Gastroesophageal sphincter (tissue), 3 donors: Measurements from ENCODE around the gene AKAP17A.

Experiments
- EP300 ChIP-seq: sonication (generic); formaldehyde crosslinking; IDR thresholded peaks from one replicate; pipeline ENCODE4 v1.6.1; 2017; ENCODE audit warnings: antibody characterized with exemption, mild to moderate bottlenecking
- POLR2A ChIP-seq, 2 donors: fragments of 450-650 bp; IDR thresholded peaks; one replicate each; pipeline ENCODE4 v1.6.1; 2017; ENCODE audit warnings: antibody characterized with exemption in 2 of 2, mild to moderate bottlenecking in 2 of 2, moderate library complexity in 1 of 2
- POLR2AphosphoS5 ChIP-seq: sonication (generic); formaldehyde crosslinking; IDR thresholded peaks from one replicate; pipeline ENCODE4 v1.6.1; 2017; ENCODE audit warnings: antibody characterized with exemption
- TF ChIP-seq, protein P1 (sequence below), 4 experiments: fragments of 200-600 bp in 2 of 4; fragments of 450-650 bp in 2 of 4; sonication (generic) in 1 of 4; IDR thresholded peaks; one replicate each; pipeline ENCODE4 v1.5.1; 2017 to 2019; ENCODE audit warnings: antibody characterized with exemption in 4 of 4, mild to moderate bottlenecking in 2 of 4, moderate library complexity in 2 of 4

DNA sequence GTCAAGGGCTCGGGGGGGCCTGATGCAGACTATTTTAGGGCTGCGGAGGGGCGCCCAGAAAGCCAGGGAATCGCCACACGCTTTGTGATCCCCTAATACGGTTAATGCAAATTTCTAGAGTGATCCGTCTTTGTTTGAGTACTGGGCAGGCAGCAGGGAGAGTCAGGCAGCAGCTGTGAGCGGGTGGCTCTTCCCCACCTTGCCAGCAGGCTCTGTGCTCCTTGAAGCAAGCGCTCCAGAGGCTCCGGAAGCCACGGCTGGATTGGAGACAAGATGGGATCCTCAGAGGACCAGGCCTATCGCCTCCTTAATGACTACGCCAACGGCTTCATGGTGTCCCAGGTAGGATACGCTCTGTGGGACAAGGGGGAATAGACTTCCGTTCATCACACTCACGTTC is 23.5 kb downstream of the AKAP17A start, which contains the start of gene ASMT:
- TF ChIP-seq, protein P1, sequence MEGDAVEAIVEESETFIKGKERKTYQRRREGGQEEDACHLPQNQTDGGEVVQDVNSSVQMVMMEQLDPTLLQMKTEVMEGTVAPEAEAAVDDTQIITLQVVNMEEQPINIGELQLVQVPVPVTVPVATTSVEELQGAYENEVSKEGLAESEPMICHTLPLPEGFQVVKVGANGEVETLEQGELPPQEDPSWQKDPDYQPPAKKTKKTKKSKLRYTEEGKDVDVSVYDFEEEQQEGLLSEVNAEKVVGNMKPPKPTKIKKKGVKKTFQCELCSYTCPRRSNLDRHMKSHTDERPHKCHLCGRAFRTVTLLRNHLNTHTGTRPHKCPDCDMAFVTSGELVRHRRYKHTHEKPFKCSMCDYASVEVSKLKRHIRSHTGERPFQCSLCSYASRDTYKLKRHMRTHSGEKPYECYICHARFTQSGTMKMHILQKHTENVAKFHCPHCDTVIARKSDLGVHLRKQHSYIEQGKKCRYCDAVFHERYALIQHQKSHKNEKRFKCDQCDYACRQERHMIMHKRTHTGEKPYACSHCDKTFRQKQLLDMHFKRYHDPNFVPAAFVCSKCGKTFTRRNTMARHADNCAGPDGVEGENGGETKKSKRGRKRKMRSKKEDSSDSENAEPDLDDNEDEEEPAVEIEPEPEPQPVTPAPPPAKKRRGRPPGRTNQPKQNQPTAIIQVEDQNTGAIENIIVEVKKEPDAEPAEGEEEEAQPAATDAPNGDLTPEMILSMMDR (IDR thresholded peaks at IDR 0.05) = no peak
- no peak for TF ChIP-seq POLR2A (IDR thresholded peaks at IDR 0.05)
- no peak for TF ChIP-seq POLR2AphosphoS5
- TF ChIP-seq EP300 = no peak
